Neural progenitor cell (in vitro differentiated cells): ENCODE measurements around the gene DIDO1. TPM values are rescaled to one million over a fixed set of nuclear protein-coding genes. Genes with fewer than 3 reads are reported as not detected.

Experiments
- DNase-seq: peaks from one replicate; pipeline ENCODE4 v3.0.0-alpha.2; 2016; ENCODE audit warnings: low spot score
- H2AFZ ChIP-seq: fragments of 200-600 bp; sonication (generic); replicated peaks from 2 replicates; pipeline ENCODE4 v1.6.1; 2016; ENCODE audit warnings: antibody characterized with exemption
- H3F3A ChIP-seq: fragments of 200-600 bp; sonication (generic); 2 replicates; pipeline ENCODE4 v1.6.1; 2016; ENCODE audit warnings: antibody characterized with exemption, low read depth
- H3K27ac ChIP-seq: fragments of 200-600 bp; sonication (generic); 2 replicates; pipeline ENCODE4 v1.5.1; 2016; ENCODE audit warnings: mild to moderate bottlenecking
- H3K27me3 ChIP-seq: fragments of 200-600 bp; sonication (generic); 2 replicates; pipeline ENCODE4 v1.6.1; 2016; ENCODE audit warnings: mild to moderate bottlenecking, moderate library complexity
- H3K36me3 ChIP-seq: fragments of 200-600 bp; sonication (generic); 2 replicates; pipeline ENCODE4 v1.5.1; 2016
- H3K4me1 ChIP-seq: fragments of 200-600 bp; sonication (generic); 2 replicates; pipeline ENCODE4 v1.6.1; 2016; ENCODE audit warnings: mixed run types
- H3K4me2 ChIP-seq: fragments of 200-600 bp; sonication (generic); 2 replicates; pipeline ENCODE4 v1.6.1; 2016
- H3K4me3 ChIP-seq: fragments of 200-600 bp; sonication (generic); 2 replicates; pipeline ENCODE4 v1.5.1; 2016
- H3K79me2 ChIP-seq: fragments of 200-600 bp; sonication (generic); 2 replicates; pipeline ENCODE4 v1.6.1; 2016; ENCODE audit warnings: low read depth
- H3K9ac ChIP-seq: fragments of 200-600 bp; sonication (generic); 2 replicates; pipeline ENCODE4 v1.6.1; 2016
- H3K9me3 ChIP-seq: fragments of 200-600 bp; sonication (generic); 2 replicates; pipeline ENCODE4 v1.5.1; 2016; ENCODE audit warnings: low read depth
- H4K20me1 ChIP-seq: fragments of 200-600 bp; sonication (generic); 2 replicates; pipeline ENCODE4 v1.6.1; 2016; ENCODE audit warnings: low read depth
- H3K27ac Mint-ChIP-seq: 3 replicates; pipeline ENCODE4 v1.8.0; 2021; ENCODE audit warnings: mixed read lengths
- H3K27me3 Mint-ChIP-seq: 2 replicates; pipeline ENCODE4 v1.8.0; 2022; ENCODE audit warnings: low read depth, mild to moderate bottlenecking, inconsistent platforms, moderate library complexity, mixed read lengths; ENCODE audit not compliant: insufficient read depth
- H3K36me3 Mint-ChIP-seq: 3 replicates; pipeline ENCODE4 v1.8.0; 2021; ENCODE audit warnings: mixed read lengths
- H3K4me1 Mint-ChIP-seq: 3 replicates; pipeline ENCODE4 v1.8.0; 2021; ENCODE audit warnings: mixed read lengths
- H3K4me3 Mint-ChIP-seq: 3 replicates; pipeline ENCODE4 v1.8.0; 2021; ENCODE audit warnings: mild to moderate bottlenecking, moderate library complexity, mixed read lengths
- H3K9me3 Mint-ChIP-seq: 3 replicates; pipeline ENCODE4 v1.8.0; 2020; ENCODE audit warnings: mixed read lengths
- CTCF ChIP-seq: fragments of 200-600 bp; sonication (generic); IDR thresholded peaks from 2 replicates; pipeline ENCODE4 v1.5.1; 2017; ENCODE audit warnings: antibody characterized with exemption, mild to moderate bottlenecking
- EZH2 ChIP-seq: fragments of 200-600 bp; sonication (generic); IDR thresholded peaks from 2 replicates; pipeline ENCODE4 v1.6.1; 2017; ENCODE audit warnings: antibody characterized with exemption, mild to moderate bottlenecking, moderate library complexity
- EZH2phosphoT487 ChIP-seq: fragments of 200-600 bp; sonication (generic); IDR thresholded peaks from 2 replicates; pipeline ENCODE4 v1.6.1; 2017; ENCODE audit warnings: antibody characterized with exemption
- total RNA-seq: library from RNA; depleted of rRNA; stranded (reverse); fragments of >200 nt; gene quantifications from 2 replicates; pipeline ENCODE4 v1.2.3, GENCODE V29; 2015; ENCODE audit warnings: low replicate concordance

The DIDO1 gene
- total RNA-seq, 1 donor from 2014 or later: 64.5 TPM

GRCh38 chr20:62913043-62913630 lies 13.2 kb downstream of the DIDO1 start:
- no peak overlapping the region for H3K9ac ChIP-seq
- Mint-ChIP-seq H3K4me1 (peaks cover 40% of the 10 kb centered on the region), H3K4me3 (no peak overlapping the region), H3K27me3 (peaks cover 2% of the 10 kb centered on the region), H3K27ac (peak overlapping the region; percentile 72), H3K36me3 (peaks cover 30% of the 10 kb centered on the region), H3K9me3 (no peaks in the 10 kb centered on the region)
- peaks cover 100% of the 10 kb centered on the region for H4K20me1 ChIP-seq
- no peak for DNase-seq
- no peak overlapping the region for H3K27ac ChIP-seq
- no peak overlapping the region for H2AFZ ChIP-seq
- TF ChIP-seq CTCF (no peak), EZH2 (no peak), EZH2phosphoT487 (no peak)
- H3K4me2 ChIP-seq: no peak overlapping the region
- H3K9me3 ChIP-seq: no peaks in the 10 kb centered on the region
- no peak overlapping the region for H3K4me3 ChIP-seq
- peaks cover 38% of the 10 kb centered on the region for H3K4me1 ChIP-seq
- peaks cover 100% of the 10 kb centered on the region for H3K79me2 ChIP-seq
- H3K36me3 ChIP-seq: no peaks in the 10 kb centered on the region
- no peaks in the 10 kb centered on the region for H3K27me3 ChIP-seq
- peaks cover 22% of the 10 kb centered on the region for H3F3A ChIP-seq

GRCh38 chr20:62911701-62912280 lies 14.5 kb downstream of the DIDO1 start:
- Mint-ChIP-seq H3K4me1 (peaks cover 26% of the 10 kb centered on the region), H3K27me3 (peaks cover 2% of the 10 kb centered on the region), H3K27ac (no peak overlapping the region), H3K9me3 (no peaks in the 10 kb centered on the region), H3K4me3 (no peak overlapping the region), H3K36me3 (peaks cover 38% of the 10 kb centered on the region)
- Histone ChIP-seq H3K27me3 (no peaks in the 10 kb centered on the region), H3K4me1 (peaks cover 24% of the 10 kb centered on the region), H2AFZ (no peak overlapping the region), H4K20me1 (peaks cover 100% of the 10 kb centered on the region), H3K9me3 (no peaks in the 10 kb centered on the region), H3K79me2 (peaks cover 100% of the 10 kb centered on the region), H3K27ac (no peak overlapping the region), H3K9ac (no peak overlapping the region), H3F3A (peaks cover 21% of the 10 kb centered on the region), H3K36me3 (no peaks in the 10 kb centered on the region), H3K4me2 (no peak overlapping the region), H3K4me3 (no peak overlapping the region)
- TF ChIP-seq EZH2 (no peak), CTCF (no peak), EZH2phosphoT487 (no peak)
- DNase-seq: no peak

- Mint-ChIP-seq H3K27me3 (peaks cover 2% of the 10 kb centered on the region), H3K4me3 (no peak overlapping the region), H3K4me1 (peaks cover 20% of the 10 kb centered on the region), H3K27ac (no peak overlapping the region), H3K9me3 (no peaks in the 10 kb centered on the region), H3K36me3 (peaks cover 42% of the 10 kb centered on the region)
- H3K4me1 ChIP-seq: peaks cover 16% of the 10 kb centered on the region
- peaks cover 12% of the 10 kb centered on the region for H3F3A ChIP-seq
- no peak for DNase-seq
- no peak overlapping the region for H3K9ac ChIP-seq
- H3K4me2 ChIP-seq: no peak overlapping the region
- H3K9me3 ChIP-seq: no peaks in the 10 kb centered on the region
- no peaks in the 10 kb centered on the region for H3K27me3 ChIP-seq
- H3K36me3 ChIP-seq: no peaks in the 10 kb centered on the region
- peaks cover 97% of the 10 kb centered on the region for H4K20me1 ChIP-seq
- H3K4me3 ChIP-seq: no peak overlapping the region
- H3K79me2 ChIP-seq: peaks cover 93% of the 10 kb centered on the region
- TF ChIP-seq CTCF: no peak
- TF ChIP-seq EZH2: no peak
- TF ChIP-seq EZH2phosphoT487: no peak
- no peak overlapping the region for H3K27ac ChIP-seq
- no peak overlapping the region for H2AFZ ChIP-seq
These were observed 15.4 kb downstream of the DIDO1 start for GRCh38 chr20:62910777-62911497.
